ENCODE results near the gene CFAP161.

Gene CFAP161

GRCh38 chr15:81168131-81168526, 34.1 kb downstream of the CFAP161 start:
- no peak overlapping the region for H2AFZ ChIP-seq (ENCODE audit: low read length)
- no peaks in the 10 kb centered on the region for H3K36me3 ChIP-seq (replicated peaks; ENCODE audit: insufficient read depth, low read length)
- peaks cover 6% of the 10 kb centered on the region; the same call in 1 of the 2 replicates for H3K4me1 ChIP-seq (ENCODE audit: low read length)
- no peak overlapping the region for H3K27ac ChIP-seq (ENCODE audit: low read length)
- H4K20me1 ChIP-seq (ENCODE audit: insufficient read depth, low read length): no peaks in the 10 kb centered on the region
- no peaks in the 10 kb centered on the region for H3K9me2 ChIP-seq (replicated peaks; ENCODE audit: insufficient read depth, low read length)
- no peaks in the 10 kb centered on the region for H3F3A ChIP-seq (ENCODE audit: insufficient read depth, low read length)
- H3K4me3 ChIP-seq (ENCODE audit: low read length): no peak overlapping the region
- no peak for TF ChIP-seq EZH2 (optimal IDR thresholded peaks at IDR 0.05; ENCODE audit: low read depth, low read length)
- TF ChIP-seq, protein P1, sequence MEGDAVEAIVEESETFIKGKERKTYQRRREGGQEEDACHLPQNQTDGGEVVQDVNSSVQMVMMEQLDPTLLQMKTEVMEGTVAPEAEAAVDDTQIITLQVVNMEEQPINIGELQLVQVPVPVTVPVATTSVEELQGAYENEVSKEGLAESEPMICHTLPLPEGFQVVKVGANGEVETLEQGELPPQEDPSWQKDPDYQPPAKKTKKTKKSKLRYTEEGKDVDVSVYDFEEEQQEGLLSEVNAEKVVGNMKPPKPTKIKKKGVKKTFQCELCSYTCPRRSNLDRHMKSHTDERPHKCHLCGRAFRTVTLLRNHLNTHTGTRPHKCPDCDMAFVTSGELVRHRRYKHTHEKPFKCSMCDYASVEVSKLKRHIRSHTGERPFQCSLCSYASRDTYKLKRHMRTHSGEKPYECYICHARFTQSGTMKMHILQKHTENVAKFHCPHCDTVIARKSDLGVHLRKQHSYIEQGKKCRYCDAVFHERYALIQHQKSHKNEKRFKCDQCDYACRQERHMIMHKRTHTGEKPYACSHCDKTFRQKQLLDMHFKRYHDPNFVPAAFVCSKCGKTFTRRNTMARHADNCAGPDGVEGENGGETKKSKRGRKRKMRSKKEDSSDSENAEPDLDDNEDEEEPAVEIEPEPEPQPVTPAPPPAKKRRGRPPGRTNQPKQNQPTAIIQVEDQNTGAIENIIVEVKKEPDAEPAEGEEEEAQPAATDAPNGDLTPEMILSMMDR (IDR thresholded peaks at IDR 0.05; ENCODE audit: low read length): no peak
- no peak for TF ChIP-seq EZH2phosphoT487 (IDR thresholded peaks at IDR 0.05; ENCODE audit: low read length)
- H3K27me3 ChIP-seq (replicated peaks; ENCODE audit: insufficient read depth, low read length): no peaks in the 10 kb centered on the region
- DNase-seq: no peak
- no peaks in the 10 kb centered on the region for H3K79me2 ChIP-seq (ENCODE audit: low read length)
- no peak overlapping the region for H3K4me2 ChIP-seq (ENCODE audit: low read depth, low read length)
- no peaks in the 10 kb centered on the region for H3K9me3 ChIP-seq (replicated peaks; ENCODE audit: insufficient read depth, low read length)
- H3K9ac ChIP-seq (ENCODE audit: low read length): no peak overlapping the region

DNA sequence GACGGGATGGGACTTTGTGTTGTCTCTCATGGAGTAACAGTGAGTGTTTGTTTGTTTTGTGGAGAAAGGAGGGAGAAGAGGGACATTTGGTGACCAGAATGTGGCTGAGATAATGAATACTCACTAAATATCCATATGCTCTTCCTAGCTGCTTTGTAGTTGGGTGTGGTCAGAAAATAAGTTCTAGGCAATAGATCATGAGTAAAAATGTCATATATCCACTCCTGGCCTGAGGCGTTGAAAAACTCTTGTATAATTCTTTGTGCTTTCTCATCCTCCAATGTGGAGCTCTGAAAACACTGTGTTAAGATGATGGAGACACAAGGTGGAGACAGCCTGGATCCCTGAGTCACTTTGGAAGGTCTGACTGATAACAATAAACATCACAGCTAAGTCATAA, 34.6 kb downstream of the CFAP161 start:
- H3K27me3 ChIP-seq (replicated peaks; ENCODE audit: insufficient read depth, low read length): no peaks in the 10 kb centered on the region
- H3K36me3 ChIP-seq (replicated peaks; ENCODE audit: insufficient read depth, low read length): no peaks in the 10 kb centered on the region
- H3K27ac ChIP-seq (ENCODE audit: low read length): no peak overlapping the region
- TF ChIP-seq, protein P1 (IDR thresholded peaks at IDR 0.05; ENCODE audit: low read length): no peak
- TF ChIP-seq EZH2phosphoT487 (IDR thresholded peaks at IDR 0.05; ENCODE audit: low read length) (no peak), EZH2 (optimal IDR thresholded peaks at IDR 0.05; ENCODE audit: low read depth, low read length) (no peak)
- H3K9me3 ChIP-seq (replicated peaks; ENCODE audit: insufficient read depth, low read length): no peaks in the 10 kb centered on the region
- H2AFZ ChIP-seq (ENCODE audit: low read length): no peak overlapping the region
- no peaks in the 10 kb centered on the region for H3K79me2 ChIP-seq (ENCODE audit: low read length)
- H3K4me1 ChIP-seq (ENCODE audit: low read length): peaks cover 6% of the 10 kb centered on the region; the same call in 1 of the 2 replicates
- H3K9me2 ChIP-seq (replicated peaks; ENCODE audit: insufficient read depth, low read length): no peaks in the 10 kb centered on the region
- H3F3A ChIP-seq (ENCODE audit: insufficient read depth, low read length): no peaks in the 10 kb centered on the region
- H4K20me1 ChIP-seq (ENCODE audit: insufficient read depth, low read length): no peaks in the 10 kb centered on the region
- no peak for DNase-seq
- H3K4me2 ChIP-seq (ENCODE audit: low read depth, low read length): no peak overlapping the region
- no peak overlapping the region for H3K9ac ChIP-seq (ENCODE audit: low read length)
- H3K4me3 ChIP-seq (ENCODE audit: low read length): no peak overlapping the region

DNA sequence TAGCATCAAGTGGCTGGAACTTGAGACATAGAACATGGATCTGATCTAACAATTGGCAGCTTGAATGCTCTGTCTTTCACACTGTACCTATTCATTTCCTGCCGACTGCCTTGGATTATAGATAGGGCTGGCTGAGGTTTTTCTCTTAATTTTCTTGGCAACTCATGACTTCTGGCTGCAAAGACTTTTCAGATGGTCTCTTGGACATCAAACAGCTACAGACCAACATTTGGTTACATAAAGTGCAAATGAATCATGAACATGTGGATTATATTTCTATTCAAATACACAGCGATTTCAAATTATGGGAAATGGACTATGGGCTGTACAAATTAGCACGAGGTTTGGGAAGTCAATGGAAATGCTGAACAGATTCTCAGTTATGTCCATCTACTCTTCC, 36.4 kb downstream of the CFAP161 start:
- no peaks in the 10 kb centered on the region for H3F3A ChIP-seq (ENCODE audit: insufficient read depth, low read length)
- no peak overlapping the region for H3K9ac ChIP-seq (ENCODE audit: low read length)
- no peak for DNase-seq

More for the DNA sequence above, 36.4 kb downstream of the CFAP161 start:
- Histone ChIP-seq H3K9me2 (replicated peaks; ENCODE audit: insufficient read depth, low read length) (no peaks in the 10 kb centered on the region), H3K27me3 (replicated peaks; ENCODE audit: insufficient read depth, low read length) (no peaks in the 10 kb centered on the region), H3K4me2 (ENCODE audit: low read depth, low read length) (no peak overlapping the region), H2AFZ (ENCODE audit: low read length) (no peak overlapping the region), H4K20me1 (ENCODE audit: insufficient read depth, low read length) (no peaks in the 10 kb centered on the region), H3K79me2 (ENCODE audit: low read length) (no peaks in the 10 kb centered on the region), H3K4me3 (ENCODE audit: low read length) (no peak overlapping the region), H3K27ac (ENCODE audit: low read length) (no peak overlapping the region), H3K4me1 (ENCODE audit: low read length) (no peaks in the 10 kb centered on the region), H3K36me3 (replicated peaks; ENCODE audit: insufficient read depth, low read length) (no peaks in the 10 kb centered on the region), H3K9me3 (replicated peaks; ENCODE audit: insufficient read depth, low read length) (no peaks in the 10 kb centered on the region)
- TF ChIP-seq, protein P1 (IDR thresholded peaks at IDR 0.05; ENCODE audit: low read length): no peak
- TF ChIP-seq EZH2phosphoT487 (IDR thresholded peaks at IDR 0.05; ENCODE audit: low read length) (no peak), EZH2 (optimal IDR thresholded peaks at IDR 0.05; ENCODE audit: low read depth, low read length) (no peak)
